ENCODE results near the gene FSD1.

FSD1 gene

GRCh38 chr19:4369888-4370260 is 65.5 kb downstream of the FSD1 start:
- no peak for TF ChIP-seq CTCF (conservative IDR thresholded peaks at IDR 0.05)
- TF ChIP-seq ZFX (IDR thresholded peaks at IDR 0.05): no peak
- H3K27ac ChIP-seq: peak overlapping the region; percentile 43

- H3K27ac ChIP-seq: peak overlapping the region; percentile 43; the same call in 1 of the 2 replicates
- TF ChIP-seq CTCF (conservative IDR thresholded peaks at IDR 0.05) (no peak), ZFX (IDR thresholded peaks at IDR 0.05) (no peak)
These were observed 66.1 kb downstream of the FSD1 start for GRCh38 chr19:4370418-4371041.

GRCh38 chr19:4371247-4372164 is 67.1 kb downstream of the FSD1 start:
- H3K27ac ChIP-seq: no peak overlapping the region
- TF ChIP-seq CTCF (conservative IDR thresholded peaks at IDR 0.05) (no peak), ZFX (IDR thresholded peaks at IDR 0.05) (no peak)

GRCh38 chr19:4372165-4373012 is 68.0 kb downstream of the FSD1 start:
- TF ChIP-seq ZFX (IDR thresholded peaks at IDR 0.05) (no peak), CTCF (conservative IDR thresholded peaks at IDR 0.05) (no peak)
- no peak overlapping the region for H3K27ac ChIP-seq

GRCh38 chr19:4373013-4373367 is 68.6 kb downstream of the FSD1 start:
- no peak for TF ChIP-seq ZFX (IDR thresholded peaks at IDR 0.05)
- no peak for TF ChIP-seq CTCF (conservative IDR thresholded peaks at IDR 0.05)
- H3K27ac ChIP-seq: no peak overlapping the region

Measured in C4-2B (cell line).